BLaER1 treated with 17β-estradiol and CSF1 and Interleukin-3, amounts not matched to agents 10 nM and 100 nM (cell line): Measurements from ENCODE around the gene OSTC.

ENCODE experiments used
- H3K27ac ChIP-seq, 11 experiments: shearing (Covaris generic); formaldehyde crosslinking; 2 replicates each; pipeline ENCODE4 v1.8.1; 2022
- H3K27me3 ChIP-seq, 11 experiments: shearing (Covaris generic); formaldehyde crosslinking; 2 replicates each; pipeline ENCODE4 v1.8.1; 2022
- H3K36me3 ChIP-seq, 11 experiments: shearing (Covaris generic); formaldehyde crosslinking; 2 replicates each; pipeline ENCODE4 v1.8.1; 2022
- H3K4me1 ChIP-seq, 10 experiments: shearing (Covaris generic); formaldehyde crosslinking; 2 replicates each; pipeline ENCODE4 v1.8.1; 2022
- H3K4me2 ChIP-seq, 11 experiments: shearing (Covaris generic); formaldehyde crosslinking; 2 replicates each; pipeline ENCODE4 v1.8.1; 2022
- H3K4me3 ChIP-seq, 10 experiments: shearing (Covaris generic); formaldehyde crosslinking; 2 replicates each; pipeline ENCODE4 v1.8.1; 2022
- H3K9ac ChIP-seq, 11 experiments: shearing (Covaris generic); formaldehyde crosslinking; 2 replicates each; pipeline ENCODE4 v1.8.1; 2022
- H3K9me3 ChIP-seq, 11 experiments: shearing (Covaris generic); formaldehyde crosslinking; replicated peaks in 1 of 11; 2 replicates each; pipeline ENCODE4 v1.8.1; 2022
- H4K20me1 ChIP-seq, 11 experiments: shearing (Covaris generic); formaldehyde crosslinking; 2 replicates each; pipeline ENCODE4 v1.8.1; 2022
- Cebpa-rat ChIP-seq, 11 experiments: shearing (Covaris generic); IDR thresholded peaks; 2 replicates each; pipeline ENCODE4 v1.8.1; 2022

OSTC gene

GRCh38 chr4:108635070-108635655 is 15.2 kb upstream of the OSTC start:
- no peak overlapping the region for H3K4me3 ChIP-seq
- H3K27ac ChIP-seq, result no peak overlapping the region; a peak in 1 of 22 replicates
- H3K27me3 ChIP-seq, result no peaks in the 10 kb centered on the region
- H3K4me1 ChIP-seq, result no peaks in the 10 kb centered on the region
- no peak overlapping the region for H3K9ac ChIP-seq
- no peaks in the 10 kb centered on the region for H3K9me3 ChIP-seq
- peaks cover 53 to 76% (median 62%) of the 10 kb centered on the region in 11 experiments for H3K36me3 ChIP-seq
- no peak for TF ChIP-seq Cebpa-rat (IDR thresholded peaks at IDR 0.05)
- no peak overlapping the region for H3K4me2 ChIP-seq
- H4K20me1 ChIP-seq, result peaks cover 0 to 38% (median 13%) of the 10 kb centered on the region in 11 experiments; a peak in 11 of 22 replicates

GRCh38 chr4:108636246-108636645 is 14.2 kb upstream of the OSTC start:
- TF ChIP-seq Cebpa-rat (IDR thresholded peaks at IDR 0.05), result no peak
- no peak overlapping the region for H3K9ac ChIP-seq

GRCh38 chr4:108637856-108638255 is 12.5 kb upstream of the OSTC start:
- TF ChIP-seq Cebpa-rat (IDR thresholded peaks at IDR 0.05), result no peak
- no peak overlapping the region for H3K27ac ChIP-seq
- no peaks in the 10 kb centered on the region for H3K27me3 ChIP-seq

More at GRCh38 chr4:108636246-108636645, 14.2 kb upstream of the OSTC start:
- Histone ChIP-seq H3K27ac (no peak overlapping the region), H3K4me1 (peaks cover 0 to 1% (median 0%) of the 10 kb centered on the region in 10 experiments; a peak in 2 of 20 replicates), H3K4me3 (no peak overlapping the region), H3K36me3 (peaks cover 42 to 68% (median 51%) of the 10 kb centered on the region in 11 experiments), H4K20me1 (peaks cover 0 to 29% (median 9%) of the 10 kb centered on the region in 11 experiments; a peak in 11 of 22 replicates), H3K9me3 (no peaks in the 10 kb centered on the region), H3K4me2 (no peak overlapping the region), H3K27me3 (no peaks in the 10 kb centered on the region)

GRCh38 chr4:108644237-108644636 is 6.2 kb upstream of the OSTC start:
- H3K4me3 ChIP-seq, result no peak overlapping the region
- H3K36me3 ChIP-seq, result 0 out of 22 replicates have a peak, but pooled peaks cover 0 to 23% (median 2%) of the 10 kb centered on the region in 11 experiments
- no peak for TF ChIP-seq Cebpa-rat (IDR thresholded peaks at IDR 0.05)
- no peaks in the 10 kb centered on the region for H3K9me3 ChIP-seq
- no peaks in the 10 kb centered on the region for H3K27me3 ChIP-seq
- no peak overlapping the region for H3K27ac ChIP-seq
- no peak overlapping the region for H3K4me2 ChIP-seq
- no peak overlapping the region for H3K9ac ChIP-seq
- H3K4me1 ChIP-seq, result peaks cover 0 to 8% (median 0%) of the 10 kb centered on the region in 10 experiments; a peak in 3 of 20 replicates
- no peaks in the 10 kb centered on the region for H4K20me1 ChIP-seq

More at GRCh38 chr4:108637856-108638255, 12.5 kb upstream of the OSTC start:
- Histone ChIP-seq H3K9ac (no peak overlapping the region; a peak in 1 of 22 replicates), H4K20me1 (peaks cover 0 to 17% (median 0%) of the 10 kb centered on the region in 11 experiments; a peak in 9 of 22 replicates), H3K9me3 (no peaks in the 10 kb centered on the region), H3K4me1 (peaks cover 0 to 8% (median 0%) of the 10 kb centered on the region in 10 experiments; a peak in 2 of 20 replicates), H3K4me2 (no peak overlapping the region), H3K36me3 (peaks cover 26 to 67% (median 35%) of the 10 kb centered on the region in 11 experiments), H3K4me3 (no peak overlapping the region)

- TF ChIP-seq Cebpa-rat (IDR thresholded peaks at IDR 0.05), result no peak
Measured at GRCh38 chr4:108646706-108647105, 3.7 kb upstream of the OSTC start.

GRCh38 chr4:108649863-108650211 is 562 bp upstream of the OSTC start:
- Histone ChIP-seq H3K4me1 (peaks cover 12 to 24% (median 16%) of the 10 kb centered on the region in 10 experiments; a peak in 18 of 20 replicates), H3K9me3 (no peaks in the 10 kb centered on the region), H3K4me3 (peak overlapping the region; percentile 81 to 97 (median 90)), H3K36me3 (peaks cover 7 to 27% (median 21%) of the 10 kb centered on the region in 11 experiments; a peak in 18 of 22 replicates), H3K27ac (peak overlapping the region; percentile 88 to 96 (median 92); a peak in 19 of 22 replicates), H3K4me2 (peak overlapping the region; percentile 72 to 90 (median 81)), H3K9ac (peak overlapping the region; percentile 90 to 97 (median 95); a peak in 21 of 22 replicates), H3K27me3 (no peaks in the 10 kb centered on the region), H4K20me1 (peaks cover 0 to 33% (median 13%) of the 10 kb centered on the region in 11 experiments; a peak in 11 of 22 replicates)
- TF ChIP-seq Cebpa-rat (IDR thresholded peaks at IDR 0.05), result no peak

More at GRCh38 chr4:108646706-108647105, 3.7 kb upstream of the OSTC start:
- peaks cover 3 to 11% (median 8%) of the 10 kb centered on the region in 10 experiments; a peak in 18 of 20 replicates for H3K4me1 ChIP-seq
- H3K27me3 ChIP-seq, result no peaks in the 10 kb centered on the region
- no peak overlapping the region for H3K4me2 ChIP-seq
- no peak overlapping the region for H3K9ac ChIP-seq
- H3K36me3 ChIP-seq, result 0 out of 22 replicates have a peak, but pooled peaks cover 0 to 11% (median 0%) of the 10 kb centered on the region in 11 experiments
- H3K27ac ChIP-seq, result no peak overlapping the region
- no peaks in the 10 kb centered on the region for H3K9me3 ChIP-seq
- no peak overlapping the region for H3K4me3 ChIP-seq
- H4K20me1 ChIP-seq, result peaks cover 0 to 3% (median 0%) of the 10 kb centered on the region in 11 experiments; a peak in 3 of 22 replicates

GRCh38 chr4:108651014-108651791 is 804 bp downstream of the OSTC start:
- peaks cover 0 to 46% (median 13%) of the 10 kb centered on the region in 11 experiments; a peak in 11 of 22 replicates for H4K20me1 ChIP-seq
- H3K9me3 ChIP-seq, result no peaks in the 10 kb centered on the region
- no peaks in the 10 kb centered on the region for H3K27me3 ChIP-seq
- H3K4me2 ChIP-seq, result peak overlapping the region; percentile 72 to 90 (median 83)
- peaks cover 12 to 24% (median 16%) of the 10 kb centered on the region in 10 experiments; a peak in 18 of 20 replicates for H3K4me1 ChIP-seq
- no peak for TF ChIP-seq Cebpa-rat (IDR thresholded peaks at IDR 0.05)
- peak overlapping the region; percentile 88 to 96 (median 92) for H3K27ac ChIP-seq
- H3K9ac ChIP-seq, result peak overlapping the region; percentile 90 to 97 (median 95)
- peak overlapping the region; percentile 81 to 97 (median 90) for H3K4me3 ChIP-seq
- peaks cover 17 to 39% (median 35%) of the 10 kb centered on the region in 11 experiments; a peak in 21 of 22 replicates for H3K36me3 ChIP-seq

GRCh38 chr4:108662629-108663028 is 12.2 kb downstream of the OSTC start:
- Histone ChIP-seq H3K4me3 (no peak overlapping the region), H3K9ac (no peak overlapping the region), H3K4me2 (no peak overlapping the region), H3K36me3 (peaks cover 88 to 100% (median 94%) of the 10 kb centered on the region in 11 experiments), H4K20me1 (peaks cover 0 to 22% (median 5%) of the 10 kb centered on the region in 11 experiments; a peak in 9 of 22 replicates), H3K9me3 (no peaks in the 10 kb centered on the region), H3K27me3 (no peaks in the 10 kb centered on the region), H3K4me1 (no peaks in the 10 kb centered on the region), H3K27ac (no peak overlapping the region)
- TF ChIP-seq Cebpa-rat (IDR thresholded peaks at IDR 0.05), result no peak
